Measurements from ENCODE around the gene MTO1.

MTO1 gene

GRCh38 chr6:73556836-73557235 is 95.3 kb downstream of the MTO1 start:
- ChIA-PET CTCF (interaction anchor here (0.8 to 2.8 kb wide), 8 partner anchors 8 to 1681 kb away, joined by 3 to 16 read pairs (median 3); partner anchors contain the start of gene MTO1), POLR2A (interaction anchor here (1.2 to 1.8 kb wide), 2 partner anchors 23 to 36 kb away, joined by 4 to 10 read pairs; partner anchors contain the start of gene EEF1A1)
- TF ChIP-seq CTCF (IDR thresholded peaks at IDR 0.05; ENCODE audit: control extremely low read depth, extremely low read depth, low read depth, missing control alignments) = no peak
- no peak for DNase-seq (ENCODE audit: extremely low spot score)

Data from GM10248 (cell line).